Fibroblast of skin of right quadriceps (primary cell): ENCODE results near the gene PKN3.

Experiments used
- DNase-seq: peaks from one replicate; pipeline ENCODE4 v3.0.0-alpha.2; 2013

Gene PKN3

DNA sequence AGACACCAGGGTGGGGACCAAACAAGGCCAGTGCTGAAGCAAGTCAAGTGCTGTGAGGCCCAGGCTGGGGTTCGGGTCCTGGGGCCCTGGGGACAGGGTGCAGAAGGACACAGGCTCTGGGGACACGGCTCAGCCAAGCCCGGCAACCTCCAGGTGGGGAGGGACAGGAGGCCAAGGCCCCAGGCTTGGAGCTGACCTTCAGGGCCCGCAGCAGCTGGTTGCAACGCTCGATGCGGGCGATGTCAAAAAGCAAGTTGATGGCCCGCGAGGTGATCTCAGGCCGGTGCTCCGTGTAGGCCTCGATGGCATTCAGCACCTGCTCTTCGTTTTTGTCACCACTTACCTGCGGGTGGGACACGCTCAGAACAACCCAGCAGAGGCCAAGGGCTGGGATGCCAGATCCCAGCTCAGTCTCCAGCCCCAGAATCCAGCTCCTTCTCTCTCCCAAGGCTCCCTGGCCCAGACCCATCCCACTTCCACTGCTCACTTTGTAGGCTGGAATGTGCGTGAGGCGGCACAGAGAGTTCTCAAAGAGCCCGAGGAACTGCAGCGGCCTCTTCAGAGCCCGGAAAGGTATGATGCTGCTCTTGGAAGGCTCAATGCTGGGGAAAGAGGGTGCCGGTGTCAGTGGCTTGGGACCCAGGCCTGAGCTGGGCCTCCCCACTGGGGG, 48.8 kb downstream of the PKN3 start:
- DNase-seq = no peak

DNA sequence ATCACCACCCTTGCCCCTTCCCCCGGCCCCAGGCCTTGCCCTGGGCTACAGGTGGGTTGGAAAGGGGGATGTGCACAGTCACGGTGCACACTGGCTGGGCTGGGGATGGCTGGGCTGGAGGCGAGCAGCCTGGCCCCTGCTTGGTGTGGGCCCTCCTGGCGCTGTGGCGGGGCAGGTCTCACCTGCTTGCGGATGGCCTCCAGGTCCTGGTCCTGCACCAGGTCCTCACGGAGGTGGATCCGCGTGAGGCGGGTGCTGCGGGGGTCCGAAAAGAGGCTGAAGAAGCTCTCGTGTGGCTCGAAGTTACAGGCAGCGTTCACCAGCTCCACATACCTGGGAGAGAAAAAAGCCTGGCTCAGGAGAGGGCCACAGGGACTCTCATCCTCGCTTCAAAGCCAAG, 51.3 kb downstream of the PKN3 start:
- no peak for DNase-seq

DNA sequence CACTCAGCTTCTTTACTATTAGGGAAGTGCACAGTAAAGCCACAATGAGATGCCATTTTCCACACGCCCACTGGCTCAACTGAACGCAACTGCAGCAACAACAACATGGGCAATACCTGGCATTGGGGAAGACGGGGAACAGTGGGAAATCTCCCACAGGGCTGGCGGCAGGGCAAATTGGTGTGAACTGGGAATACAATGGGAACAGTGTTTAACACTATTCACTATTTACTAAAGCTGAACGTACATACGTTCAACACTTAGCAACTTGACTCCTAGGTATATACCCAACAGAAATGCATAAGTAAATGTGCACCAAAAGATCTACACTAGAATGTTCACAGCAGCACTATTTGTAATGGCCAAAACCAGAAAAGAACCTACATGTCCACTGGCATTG, 55.3 kb downstream of the PKN3 start:
- no peak for DNase-seq

DNA sequence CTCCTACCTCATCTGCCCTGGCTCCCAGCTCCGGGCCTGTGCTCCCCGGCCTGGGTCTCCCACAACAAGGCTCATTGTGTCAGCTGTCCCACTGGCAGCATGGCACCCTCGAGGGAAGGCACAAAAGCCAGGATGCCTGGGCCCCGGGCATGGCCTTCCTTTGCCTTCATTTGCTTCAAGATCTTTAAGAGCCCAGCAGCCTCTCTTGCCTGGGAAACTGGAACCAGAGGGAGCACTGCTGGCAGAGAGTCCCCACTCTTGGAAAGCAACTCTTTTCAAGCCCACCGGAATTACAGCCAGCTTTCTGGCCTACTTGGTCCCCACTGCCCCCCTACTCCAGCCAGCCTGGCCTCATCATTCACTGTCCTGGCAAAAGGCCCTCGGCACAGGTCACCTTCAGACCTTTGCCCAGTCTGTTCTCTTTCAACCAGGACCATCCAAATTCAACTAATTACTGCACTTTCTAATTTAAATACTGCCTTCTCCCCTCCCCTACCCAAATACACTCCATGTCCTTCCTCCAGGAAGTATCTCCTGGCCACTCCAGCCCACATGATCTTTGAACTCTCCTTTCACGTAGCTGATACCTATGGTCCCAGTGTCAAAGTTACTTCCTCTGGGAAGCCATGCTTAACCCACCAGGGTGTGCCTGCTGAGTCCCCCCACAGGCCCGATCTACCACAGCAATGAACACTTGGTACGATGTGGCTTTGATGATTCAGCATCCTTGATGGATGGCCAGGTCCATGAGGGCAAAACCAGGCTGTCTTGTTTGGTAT, 60.6 kb downstream of the PKN3 start:
- DNase-seq = no peak

DNA sequence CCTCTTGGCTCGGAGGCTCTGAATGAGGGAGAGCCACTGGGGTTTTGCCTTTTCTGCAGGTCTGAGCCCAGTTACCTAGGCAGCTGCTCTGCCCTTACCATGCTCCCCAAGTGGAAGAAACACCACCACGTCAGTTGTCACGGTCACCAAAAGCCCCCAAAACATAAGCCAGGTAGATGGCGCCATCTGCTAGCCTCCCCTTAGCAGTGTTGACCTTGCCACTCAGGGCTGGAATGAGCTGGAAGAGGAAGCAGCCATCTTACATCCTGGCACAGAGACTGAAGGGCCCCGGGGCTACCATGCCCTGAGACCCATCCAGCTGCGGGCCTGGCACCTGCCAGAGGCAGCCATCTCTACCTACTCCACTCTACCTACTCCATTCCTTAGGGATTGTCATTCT, 62.1 kb downstream of the PKN3 start:
- DNase-seq = no peak

DNA sequence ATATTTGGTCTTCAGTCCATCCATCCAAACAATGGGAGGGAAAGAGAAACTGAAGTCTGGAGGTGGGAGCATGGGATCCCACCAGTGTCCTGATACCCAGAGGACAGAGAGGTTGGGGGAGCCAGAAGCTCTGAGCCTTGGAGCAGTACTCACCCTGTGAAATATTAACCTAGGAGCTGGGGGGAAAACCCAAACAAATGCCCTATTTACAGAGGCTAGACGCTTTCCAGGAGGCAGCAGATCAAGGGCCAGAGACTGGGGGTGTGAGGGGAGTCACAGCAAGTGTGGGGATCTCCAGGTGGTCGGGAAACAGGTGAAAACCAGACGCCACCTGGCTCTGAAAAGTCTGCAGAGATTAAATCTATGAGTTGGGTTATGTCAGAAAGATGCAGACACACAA, 63.2 kb downstream of the PKN3 start:
- no peak for DNase-seq

DNA sequence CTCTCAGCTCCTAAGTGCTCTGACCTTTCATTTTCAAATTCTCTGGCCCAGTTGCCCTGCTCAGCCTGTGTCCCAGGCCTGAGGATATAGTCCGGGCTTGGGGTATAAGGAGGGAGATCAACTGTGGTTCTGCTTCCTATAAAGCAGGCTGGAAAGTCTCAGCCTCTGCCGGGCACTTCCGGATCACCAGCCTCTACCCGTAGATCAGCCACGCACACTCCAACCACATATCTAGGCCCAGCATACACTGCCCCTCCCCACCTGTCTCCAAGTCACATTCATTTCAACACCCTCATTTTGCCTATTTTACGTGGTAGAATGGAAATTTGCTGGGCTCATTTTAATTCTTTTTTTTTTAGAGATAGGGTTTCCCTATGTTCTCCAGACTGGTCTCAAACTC, 66.3 kb downstream of the PKN3 start:
- no peak for DNase-seq
